Brain microvascular endothelial cell (primary cell): ENCODE measurements around the gene HACD3.
"Not testable (repeated sequence)": the region's sequence is repeated elsewhere in the genome, so short reads cannot be mapped to it uniquely, and the experiment has no call there.

Experiments
- DNase-seq: peaks from one replicate; pipeline ENCODE4 v3.0.0-alpha.2; 2020
- H3K27ac ChIP-seq: fragments of 250-450 bp; sonication (Bioruptor Pico); 2 replicates; pipeline ENCODE4 v1.5.1; 2020; ENCODE audit warnings: mild to moderate bottlenecking, moderate library complexity
- H3K27me3 ChIP-seq: fragments of 250-450 bp; sonication (Bioruptor Pico); replicated peaks from 2 replicates; pipeline ENCODE4 v1.5.1; 2020; ENCODE audit warnings: mild to moderate bottlenecking
- H3K36me3 ChIP-seq: fragments of 250-450 bp; sonication (Bioruptor Pico); replicated peaks from 2 replicates; pipeline ENCODE4 v1.5.1; 2020; ENCODE audit warnings: mild to moderate bottlenecking
- H3K4me3 ChIP-seq: 2 replicates; pipeline ENCODE4 v1.5.1; 2011; ENCODE audit warnings: low read depth, mild to moderate bottlenecking, control low read depth, low read length, moderate library complexity
- CTCF ChIP-seq: IDR thresholded peaks from 2 replicates; pipeline ENCODE4 v1.5.1; 2011; ENCODE audit warnings: low read depth, mild to moderate bottlenecking, moderate library complexity, low read length, control low read depth, inconsistent platforms; ENCODE audit errors: missing control alignments
- in situ Hi-C: cut with HindIII; loops from 2 replicates; pipeline ENCODE4 v1.10.0; 2017; ENCODE audit warnings: low sequenced_read_pairs, low pct_ligation_motif_present

Gene HACD3

GRCh38 chr15:65533057-65533756 lies 2.9 kb downstream of the HACD3 start:
- TF ChIP-seq CTCF, result no peak
- Histone ChIP-seq H3K4me3 (no peak overlapping the region), H3K27ac (no peak overlapping the region), H3K36me3 (no peaks in the 10 kb centered on the region), H3K27me3 (no peaks in the 10 kb centered on the region)
- DNase-seq, result no peak
- in situ Hi-C loops, result no loop called here

DNA sequence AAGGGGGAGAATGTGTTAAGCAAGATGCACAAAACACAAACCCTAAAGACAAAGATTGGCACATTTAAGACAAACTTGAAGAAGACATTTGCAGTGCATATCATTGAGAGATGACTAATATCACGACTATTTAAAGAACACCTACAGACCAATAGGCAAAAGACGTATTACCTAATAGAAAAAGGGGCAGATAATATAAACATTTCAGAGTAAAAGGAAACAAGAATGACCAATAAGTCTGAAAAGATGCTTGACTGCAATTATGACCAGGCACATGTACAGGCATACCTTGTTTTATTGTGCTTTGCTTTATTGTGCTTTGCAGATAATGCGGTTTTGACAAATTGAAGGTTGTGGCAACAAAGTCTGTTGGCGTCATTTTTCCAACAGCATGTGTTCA lies 4.9 kb downstream of the HACD3 start:
- no peak for TF ChIP-seq CTCF
- in situ Hi-C loops, result no loop called here
- DNase-seq, result no peak
- no peak overlapping the region for H3K27ac ChIP-seq
- H3K27me3 ChIP-seq, result no peaks in the 10 kb centered on the region
- no peak overlapping the region for H3K4me3 ChIP-seq
- H3K36me3 ChIP-seq, result no peaks in the 10 kb centered on the region

GRCh38 chr15:65540314-65540713 lies 10.1 kb downstream of the HACD3 start:
- Histone ChIP-seq H3K27ac (no peak overlapping the region), H3K4me3 (no peak overlapping the region), H3K36me3 (no peaks in the 10 kb centered on the region), H3K27me3 (no peaks in the 10 kb centered on the region)
- no peak for TF ChIP-seq CTCF
- in situ Hi-C loops, result no loop called here
- no peak for DNase-seq

DNA sequence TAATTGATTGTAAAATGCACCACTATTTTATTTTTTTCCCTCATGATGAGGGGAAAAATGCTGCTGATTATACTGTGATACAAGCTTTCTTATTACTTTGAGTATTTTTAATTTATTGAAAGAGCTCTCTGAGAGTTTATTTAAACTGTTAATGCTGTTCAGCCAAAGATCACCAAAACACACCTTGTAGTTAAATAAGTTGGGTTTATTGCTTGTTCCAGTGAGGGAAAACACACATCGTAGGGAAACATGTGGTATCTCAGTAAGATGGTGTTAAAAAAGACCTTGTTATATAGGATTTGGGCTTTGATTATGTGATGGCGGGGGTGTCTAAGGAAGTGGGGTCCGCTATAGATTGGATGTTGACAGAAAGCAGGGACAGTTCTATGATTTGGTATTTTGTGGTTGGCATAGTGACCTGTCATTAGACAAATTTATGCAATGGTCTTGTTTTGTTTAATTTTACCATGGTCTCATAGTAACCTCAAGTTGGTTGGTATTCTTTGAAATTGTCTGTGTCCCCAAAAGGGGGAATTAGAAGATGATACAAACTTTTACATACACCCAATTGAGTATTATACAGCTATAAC lies 11.1 kb downstream of the HACD3 start:
- no peak for DNase-seq
- no peaks in the 10 kb centered on the region for H3K27me3 ChIP-seq
- H3K27ac ChIP-seq, result no peak overlapping the region
- TF ChIP-seq CTCF, result no peak
- H3K36me3 ChIP-seq, result no peaks in the 10 kb centered on the region
- no peak overlapping the region for H3K4me3 ChIP-seq
- in situ Hi-C loops, result no loop called here

DNA sequence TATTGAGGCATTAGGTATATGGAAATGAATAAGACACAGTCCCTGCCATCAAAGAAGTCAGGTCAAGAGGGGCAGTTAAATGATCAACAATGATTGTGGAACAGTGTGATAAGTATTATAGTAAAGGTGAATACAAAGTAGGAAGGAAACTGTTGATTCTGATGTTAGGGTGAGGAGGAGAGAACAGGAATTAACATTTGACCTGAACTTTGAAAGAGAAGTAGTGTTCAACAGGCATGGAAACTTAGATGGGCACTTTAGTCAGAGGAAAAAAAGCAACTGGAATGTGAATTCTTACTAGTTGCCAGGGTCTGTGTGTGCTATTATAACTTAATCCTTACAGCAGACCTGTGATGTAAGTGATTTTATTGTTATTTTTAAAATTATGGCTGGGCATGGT lies 17.6 kb downstream of the HACD3 start:
- no peak for TF ChIP-seq CTCF
- H3K27ac ChIP-seq, result no peak overlapping the region
- no peak overlapping the region for H3K4me3 ChIP-seq
- in situ Hi-C loops, result no loop called here
- no peak for DNase-seq
- H3K36me3 ChIP-seq, result no peaks in the 10 kb centered on the region
- H3K27me3 ChIP-seq, result no peaks in the 10 kb centered on the region

DNA sequence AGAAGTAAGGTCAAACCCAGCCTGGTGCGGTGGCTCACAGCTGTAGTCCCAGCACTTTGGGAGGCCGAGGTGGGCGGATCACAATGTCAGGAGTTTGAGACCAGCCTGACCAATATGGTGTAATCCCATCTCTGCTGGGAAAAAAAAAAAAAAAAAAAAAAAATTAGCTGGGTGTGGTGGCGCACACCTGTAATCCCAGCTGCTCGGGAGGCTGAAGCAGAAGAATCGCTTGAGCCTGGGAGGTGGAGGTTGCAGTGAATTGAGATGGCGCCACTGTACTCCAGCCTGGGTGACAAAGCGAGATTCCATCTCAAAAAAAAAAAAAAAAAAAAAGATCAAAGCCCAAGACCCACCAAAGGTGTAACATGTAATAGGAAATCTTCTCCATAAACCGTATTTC lies 19.0 kb downstream of the HACD3 start:
- H3K27ac ChIP-seq, H3K4me3 ChIP-seq, H3K36me3 ChIP-seq, DNase-seq, in situ Hi-C loops, H3K27me3 ChIP-seq: not testable (repeated sequence)
